Measurements from ENCODE around the gene NAPA. TPM values are rescaled to one million over a fixed set of nuclear protein-coding genes. Genes with fewer than 3 reads are reported as not detected.

NAPA gene
- total RNA-seq (10 to 100 TPM; 77.6 to 78.0 TPM), polyA plus RNA-seq (122 TPM)

DNA sequence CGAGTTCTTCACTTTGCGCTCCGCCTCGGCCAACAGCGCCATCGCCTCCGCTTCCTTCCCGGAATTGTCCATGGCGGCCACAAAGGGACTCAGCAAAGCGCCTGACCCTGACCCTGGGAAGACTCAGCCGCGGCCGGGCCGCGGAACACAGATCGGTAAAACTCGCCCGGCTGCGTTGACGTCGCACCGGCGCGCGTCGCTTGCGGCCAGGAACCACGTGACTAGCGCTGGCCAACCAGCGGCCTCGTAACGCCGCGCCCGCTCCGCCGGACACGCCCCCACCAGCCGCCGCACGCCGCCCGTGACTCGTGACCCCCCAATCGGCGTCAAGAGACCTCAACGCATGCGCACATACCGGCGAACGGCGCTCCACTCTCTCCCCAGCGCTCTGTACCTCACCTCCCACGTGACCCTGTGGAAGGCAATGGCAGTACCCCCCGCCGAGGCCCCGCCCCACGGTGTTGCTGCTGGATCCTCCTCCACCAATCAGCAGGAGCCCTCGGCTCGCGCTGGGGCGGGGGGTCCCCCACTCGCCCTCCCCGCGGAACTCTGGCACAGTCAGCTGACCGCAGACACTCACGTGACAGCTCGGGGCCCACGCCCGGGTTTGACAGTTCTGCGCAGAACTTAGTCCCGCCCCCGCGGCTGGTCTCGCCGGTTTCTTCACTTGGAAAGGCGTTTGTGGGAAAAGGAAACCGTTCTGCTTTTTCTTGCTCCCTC, at the start of gene NAPA:
TSS of gene NAPA (minus strand) at position 195 of the 720 bp plus-strand sequence. CDS start at position 72, 123 bp downstream.
- CTCF ChIA-PET, result interaction anchor here (0.7 to 3.0 kb wide), 34 partner anchors 9 to 230 kb away, joined by 3 to 25 read pairs (median 4); partner anchors contain the start of genes BICRA, DHX34, KPTN and NOP53
- POLR2A ChIA-PET, result interaction anchor here (0.5 to 2.1 kb wide), 6 partner anchors 42 to 101 kb away, joined by 3 to 10 read pairs (median 5); partner anchors contain the start of gene BICRA
- peak within 1 kb of the TSS; percentile 98 for H3K27ac ChIP-seq (ENCODE audit: low read depth, low read length)
- H3K9me3 Mint-ChIP-seq, result no peaks in the 10 kb centered on the region
- peaks cover 0 to 7% of the 10 kb centered on the region in 2 donors for H3K27me3 Mint-ChIP-seq
- H3K9me3 ChIP-seq (ENCODE audit: low read length), result no peaks in the 10 kb centered on the region
- H3K4me3 Mint-ChIP-seq, result peak within 1 kb of the TSS; percentile 92 to 99 (median 98)
- H3K4me1 ChIP-seq (ENCODE audit: insufficient read depth, low read length), result peaks cover 71% of the 10 kb centered on the region
- no peaks in the 10 kb centered on the region for H3K27me3 ChIP-seq (ENCODE audit: insufficient read depth, low read length, poor library complexity, severe bottlenecking)
- no peaks in the 10 kb centered on the region for H3K36me3 ChIP-seq (ENCODE audit: insufficient read depth, low read length)
- peak within 1 kb of the TSS; percentile 93 to 99 (median 98) for H3K27ac Mint-ChIP-seq
- H3K4me3 ChIP-seq (ENCODE audit: low read length), result peak within 1 kb of the TSS; percentile 98
- peaks cover 77 to 96% (median 88%) of the 10 kb centered on the region in 3 donors for H3K4me1 Mint-ChIP-seq
- H3K36me3 Mint-ChIP-seq, result peaks cover 0 to 34% (median 0%) of the 10 kb centered on the region in 3 donors
- DNase-seq, result peak; percentile 100

DNA sequence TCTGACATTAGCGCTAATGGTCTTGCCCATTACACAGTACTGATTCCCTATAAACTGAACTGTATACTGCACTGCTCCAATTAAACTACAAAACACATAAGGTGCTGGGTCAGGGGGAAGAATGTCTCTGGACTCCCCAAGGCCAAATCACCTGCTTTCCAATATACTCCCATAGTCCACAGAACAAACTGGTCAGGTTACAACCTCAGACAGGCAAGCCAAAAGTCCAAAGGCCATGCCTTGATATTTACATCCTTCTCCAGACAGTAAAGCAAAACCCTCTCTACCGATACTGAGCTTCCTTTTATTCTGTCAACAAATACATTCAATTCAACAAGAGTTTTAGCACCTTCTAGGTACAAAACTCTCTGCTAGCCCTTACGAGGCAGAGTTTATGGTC, 49.2 kb upstream of the NAPA start:
- no peaks in the 10 kb centered on the region for H3K27me3 Mint-ChIP-seq
- H3K36me3 Mint-ChIP-seq, result no peaks in the 10 kb centered on the region

DNA sequence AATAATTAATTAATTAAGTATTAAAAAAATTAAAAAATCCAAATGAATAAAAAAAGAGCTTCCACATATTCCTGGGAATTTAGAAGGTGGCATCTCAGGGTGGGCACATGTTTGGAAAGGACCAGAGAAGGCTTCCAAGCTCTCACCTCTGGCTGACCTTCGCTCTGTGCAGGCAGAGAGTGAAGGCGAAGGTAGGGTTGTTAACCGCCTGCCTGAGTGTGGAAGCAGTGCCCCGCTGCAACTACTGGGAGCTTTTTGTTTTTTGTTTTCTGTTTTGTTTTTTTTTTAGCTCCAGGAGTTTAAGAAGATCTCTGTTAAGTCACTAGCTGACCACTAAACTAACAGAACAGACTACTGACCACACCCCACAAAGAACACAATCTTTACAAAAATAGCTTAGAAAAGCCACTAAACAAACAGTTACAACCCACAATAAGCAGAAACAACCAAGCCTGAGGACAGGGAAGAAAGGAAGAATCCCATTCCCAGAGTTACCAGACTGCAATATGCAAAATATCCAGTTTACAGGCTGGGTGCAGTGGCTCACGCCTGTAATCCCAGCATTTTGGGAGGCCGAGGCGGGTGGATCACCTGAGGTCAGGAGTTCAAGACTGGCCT, 46.7 kb upstream of the NAPA start:
- Mint-ChIP-seq H3K4me1 (peaks cover 0 to 5% (median 2%) of the 10 kb centered on the region in 3 donors), H3K9me3 (no peaks in the 10 kb centered on the region), H3K4me3 (no peak overlapping the region), H3K27me3 (no peaks in the 10 kb centered on the region), H3K27ac (no peak overlapping the region), H3K36me3 (no peaks in the 10 kb centered on the region)
- POLR2A ChIA-PET, result no interaction called here
- no peaks in the 10 kb centered on the region for H3K4me1 ChIP-seq (ENCODE audit: insufficient read depth, low read length)
- no peak for DNase-seq
- no peaks in the 10 kb centered on the region for H3K9me3 ChIP-seq (ENCODE audit: low read length)
- CTCF ChIA-PET, result interaction anchor here (1.3 kb wide), 1 partner anchor 49 kb away, joined by 4 read pairs; no protein-coding TSS in a partner anchor
- no peaks in the 10 kb centered on the region for H3K36me3 ChIP-seq (ENCODE audit: insufficient read depth, low read length)
- H3K27ac ChIP-seq (ENCODE audit: low read depth, low read length), result no peak overlapping the region
- no peak overlapping the region for H3K4me3 ChIP-seq (ENCODE audit: low read length)
- no peaks in the 10 kb centered on the region for H3K27me3 ChIP-seq (ENCODE audit: insufficient read depth, low read length, poor library complexity, severe bottlenecking)

More for the DNA sequence above, 49.2 kb upstream of the NAPA start:
- Histone ChIP-seq H3K36me3 (ENCODE audit: insufficient read depth, low read length) (no peaks in the 10 kb centered on the region), H3K4me1 (ENCODE audit: insufficient read depth, low read length) (no peaks in the 10 kb centered on the region), H3K4me3 (ENCODE audit: low read length) (no peak overlapping the region), H3K27ac (ENCODE audit: low read depth, low read length) (no peak overlapping the region), H3K27me3 (ENCODE audit: insufficient read depth, low read length, poor library complexity, severe bottlenecking) (no peaks in the 10 kb centered on the region), H3K9me3 (ENCODE audit: low read length) (no peaks in the 10 kb centered on the region)
- Mint-ChIP-seq H3K27ac (peak overlapping the region in 1 of 8 donors; percentile 3), H3K4me3 (no peak overlapping the region), H3K9me3 (no peaks in the 10 kb centered on the region), H3K4me1 (peaks cover 0 to 5% (median 2%) of the 10 kb centered on the region in 3 donors)
- POLR2A ChIA-PET, result no interaction called here
- CTCF ChIA-PET, result no interaction called here
- DNase-seq, result no peak

DNA sequence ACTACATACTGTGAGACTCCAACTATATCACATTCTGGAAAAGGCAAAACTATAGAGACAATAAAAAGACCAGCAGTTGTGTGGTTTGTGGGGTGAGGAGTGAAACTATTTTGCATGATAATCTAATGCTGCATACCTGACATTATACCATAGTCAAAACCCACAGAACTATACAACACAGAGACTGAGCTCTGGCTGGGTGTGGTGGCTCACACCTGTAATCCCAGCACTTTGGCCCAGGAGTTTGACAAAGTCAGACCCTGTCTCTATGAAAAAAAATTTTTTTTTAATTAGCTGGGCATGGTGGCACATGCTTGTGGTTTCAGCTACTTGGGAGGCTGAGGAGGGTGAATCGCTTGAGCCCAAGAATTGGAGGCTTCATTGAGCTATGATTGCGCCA, 46.1 kb upstream of the NAPA start:
- Mint-ChIP-seq H3K4me1 (peaks cover 0 to 5% (median 2%) of the 10 kb centered on the region in 3 donors), H3K4me3 (no peak overlapping the region), H3K9me3 (no peaks in the 10 kb centered on the region), H3K27me3 (no peaks in the 10 kb centered on the region), H3K27ac (no peak overlapping the region), H3K36me3 (no peaks in the 10 kb centered on the region)
- Histone ChIP-seq H3K27ac (ENCODE audit: low read depth, low read length) (no peak overlapping the region), H3K4me3 (ENCODE audit: low read length) (no peak overlapping the region), H3K4me1 (ENCODE audit: insufficient read depth, low read length) (no peaks in the 10 kb centered on the region), H3K27me3 (ENCODE audit: insufficient read depth, low read length, poor library complexity, severe bottlenecking) (no peaks in the 10 kb centered on the region), H3K9me3 (ENCODE audit: low read length) (no peaks in the 10 kb centered on the region), H3K36me3 (ENCODE audit: insufficient read depth, low read length) (no peaks in the 10 kb centered on the region)
- DNase-seq, result no peak
- ChIA-PET POLR2A (no interaction called here), CTCF (interaction anchor here (0.7 to 1.3 kb wide), 4 partner anchors 46 to 79 kb away, joined by 3 to 4 read pairs (median 3); partner anchors contain the start of gene NAPA)

DNA sequence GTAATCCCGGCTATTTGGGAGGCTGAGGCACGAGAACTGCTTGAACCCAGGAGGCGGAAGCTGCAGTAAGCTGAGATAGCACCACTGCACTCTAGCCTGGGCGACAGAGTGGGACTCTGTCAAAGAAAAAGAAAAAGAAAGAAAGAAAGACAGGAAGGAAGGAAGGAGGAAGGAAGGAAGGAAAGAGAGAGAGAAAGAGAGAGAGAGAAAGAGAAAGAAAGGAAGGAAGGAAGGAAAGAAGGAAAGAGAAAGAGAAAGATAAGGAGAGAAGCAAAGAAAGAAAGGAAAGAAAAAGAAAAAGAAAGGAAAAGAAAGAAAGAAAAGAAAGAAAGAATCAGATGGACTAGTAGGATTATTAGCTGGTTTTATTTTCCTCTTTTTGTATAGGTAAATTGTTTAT, 35.3 kb upstream of the NAPA start:
- no peaks in the 10 kb centered on the region for H3K36me3 ChIP-seq (ENCODE audit: insufficient read depth, low read length)
- no peak overlapping the region for H3K27ac Mint-ChIP-seq
- ChIA-PET POLR2A (interaction anchor here (0.6 kb wide), 1 partner anchor 64 kb away, joined by 4 read pairs; no protein-coding TSS in a partner anchor), CTCF (interaction anchor here (1.3 to 1.6 kb wide), 2 partner anchors 10 to 13 kb away, joined by 4 read pairs; no protein-coding TSS in a partner anchor)
- peaks cover 0 to 3% (median 0%) of the 10 kb centered on the region in 3 donors for H3K4me1 Mint-ChIP-seq
- H3K27me3 ChIP-seq (ENCODE audit: insufficient read depth, low read length, poor library complexity, severe bottlenecking), result no peaks in the 10 kb centered on the region
- no peaks in the 10 kb centered on the region for H3K36me3 Mint-ChIP-seq
- no peak overlapping the region for H3K4me3 ChIP-seq (ENCODE audit: low read length)
- H3K4me1 ChIP-seq (ENCODE audit: insufficient read depth, low read length), result no peaks in the 10 kb centered on the region
- H3K4me3 Mint-ChIP-seq, result no peak overlapping the region
- no peaks in the 10 kb centered on the region for H3K9me3 ChIP-seq (ENCODE audit: low read length)
- no peak for DNase-seq
- no peak overlapping the region for H3K27ac ChIP-seq (ENCODE audit: low read depth, low read length)
- H3K9me3 Mint-ChIP-seq, result no peaks in the 10 kb centered on the region
- H3K27me3 Mint-ChIP-seq, result peaks cover 2 to 4% of the 10 kb centered on the region in 2 donors

DNA sequence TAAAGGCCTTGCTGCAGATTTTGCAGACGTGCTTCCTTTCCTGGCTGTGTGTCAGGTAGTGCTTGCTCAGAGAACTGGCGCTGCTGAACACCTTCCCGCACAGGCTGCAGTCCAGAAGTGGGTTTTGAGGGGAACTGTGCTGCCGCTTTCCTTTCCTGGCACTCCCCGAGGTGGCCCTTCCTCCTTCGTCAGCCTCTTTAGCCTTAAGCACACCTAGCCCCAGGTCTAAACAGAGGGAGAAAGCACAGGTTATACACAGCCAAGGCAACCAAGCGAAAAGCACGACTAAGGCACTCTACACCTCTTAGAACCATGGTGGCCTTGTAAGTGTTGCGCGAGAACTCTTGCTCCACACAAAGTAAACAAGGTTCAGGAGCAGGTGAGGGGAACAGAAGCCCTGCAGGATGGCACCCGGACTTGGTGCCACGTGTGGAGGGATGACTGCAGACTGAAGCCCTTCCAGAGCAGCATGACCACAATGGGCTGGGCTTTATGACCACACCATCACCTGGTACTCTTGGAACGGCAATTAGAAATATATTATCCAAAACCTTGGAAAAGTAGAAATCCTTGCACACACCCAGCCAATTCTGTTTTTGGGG, 34.5 kb upstream of the NAPA start:
- Mint-ChIP-seq H3K27ac (no peak overlapping the region), H3K36me3 (no peaks in the 10 kb centered on the region), H3K4me3 (no peak overlapping the region), H3K4me1 (peaks cover 0 to 4% (median 3%) of the 10 kb centered on the region in 3 donors), H3K9me3 (no peaks in the 10 kb centered on the region), H3K27me3 (peaks cover 2 to 8% of the 10 kb centered on the region in 2 donors)
- Histone ChIP-seq H3K9me3 (ENCODE audit: low read length) (no peaks in the 10 kb centered on the region), H3K4me1 (ENCODE audit: insufficient read depth, low read length) (no peaks in the 10 kb centered on the region), H3K4me3 (ENCODE audit: low read length) (no peak overlapping the region), H3K27ac (ENCODE audit: low read depth, low read length) (no peak overlapping the region), H3K27me3 (ENCODE audit: insufficient read depth, low read length, poor library complexity, severe bottlenecking) (no peaks in the 10 kb centered on the region), H3K36me3 (ENCODE audit: insufficient read depth, low read length) (no peaks in the 10 kb centered on the region)
- no peak for DNase-seq
- ChIA-PET CTCF (no interaction called here), POLR2A (no interaction called here)

DNA sequence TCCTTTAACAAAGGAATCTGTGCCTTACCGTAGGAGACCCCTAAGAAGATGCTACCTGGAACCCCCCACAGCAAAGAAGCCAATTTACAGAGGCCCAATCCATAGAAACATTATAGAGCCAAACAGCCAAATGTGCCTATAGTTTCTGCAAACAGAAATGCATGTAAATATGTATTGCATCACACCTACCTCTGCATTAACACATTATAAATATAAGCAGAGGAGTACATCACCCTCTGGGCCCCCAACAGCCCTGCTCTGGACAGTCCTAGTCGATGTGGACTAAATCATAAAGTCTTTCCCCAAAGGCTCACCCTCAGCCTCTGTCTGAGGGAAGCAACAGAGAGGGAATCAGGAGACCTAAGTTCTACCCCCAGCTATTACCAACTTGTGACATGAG, 32.3 kb upstream of the NAPA start:
- peaks cover 2% of the 10 kb centered on the region for H3K4me1 ChIP-seq (ENCODE audit: insufficient read depth, low read length)
- Mint-ChIP-seq H3K4me1 (peaks cover 2 to 11% (median 7%) of the 10 kb centered on the region in 3 donors), H3K27me3 (peaks cover 5 to 16% of the 10 kb centered on the region in 2 donors), H3K9me3 (no peaks in the 10 kb centered on the region), H3K4me3 (no peak overlapping the region), H3K36me3 (peaks cover 0 to 4% (median 0%) of the 10 kb centered on the region in 3 donors), H3K27ac (peak overlapping the region in 2 of 8 donors; percentile 42 to 47)
- no peak for DNase-seq
- ChIA-PET POLR2A (no interaction called here), CTCF (no interaction called here)
- no peak overlapping the region for H3K27ac ChIP-seq (ENCODE audit: low read depth, low read length)
- H3K36me3 ChIP-seq (ENCODE audit: insufficient read depth, low read length), result no peaks in the 10 kb centered on the region
- H3K4me3 ChIP-seq (ENCODE audit: low read length), result no peak overlapping the region
- no peaks in the 10 kb centered on the region for H3K9me3 ChIP-seq (ENCODE audit: low read length)
- H3K27me3 ChIP-seq (ENCODE audit: insufficient read depth, low read length, poor library complexity, severe bottlenecking), result no peaks in the 10 kb centered on the region

All from CD8-positive, alpha-beta memory T cell (primary cell).